ENCODE measurements around the gene R3HDM2.

R3HDM2 gene

GRCh38 chr12:57216014-57216911, 214.6 kb downstream of the R3HDM2 start, which contains the start of gene NXPH4:
NXPH4 (plus strand) TSS chr12:57216794; CDS start chr12:57216970, 176 bp downstream.
- peak; percentile 85 for DNase-seq (ENCODE audit: low spot score)

DNA sequence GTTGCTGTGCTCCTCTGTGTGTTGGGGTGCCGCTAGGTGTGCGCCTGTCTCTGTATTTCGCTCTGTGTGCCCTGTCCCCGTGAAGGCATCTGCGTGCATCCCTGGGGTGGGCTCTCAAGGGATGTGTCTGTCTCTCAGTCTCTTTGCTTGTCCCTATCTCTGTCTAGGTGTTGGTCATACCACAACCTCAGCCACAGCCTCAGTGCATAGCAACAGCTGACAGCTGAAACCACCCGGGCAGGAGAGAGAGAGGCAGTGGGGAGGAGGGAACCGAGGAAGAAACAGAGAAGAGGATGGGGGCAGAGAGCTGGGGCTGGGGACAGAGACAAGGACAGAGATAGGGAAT, 215.2 kb downstream of the R3HDM2 start:
- no peak for DNase-seq (ENCODE audit: low spot score)

GRCh38 chr12:57215065-57215464, 215.8 kb downstream of the R3HDM2 start:
- no peak for DNase-seq (ENCODE audit: low spot score)

- DNase-seq (ENCODE audit: low spot score): peak; percentile 82
These were observed 216.5 kb downstream of the R3HDM2 start for GRCh38 chr12:57214398-57214781.

DNA sequence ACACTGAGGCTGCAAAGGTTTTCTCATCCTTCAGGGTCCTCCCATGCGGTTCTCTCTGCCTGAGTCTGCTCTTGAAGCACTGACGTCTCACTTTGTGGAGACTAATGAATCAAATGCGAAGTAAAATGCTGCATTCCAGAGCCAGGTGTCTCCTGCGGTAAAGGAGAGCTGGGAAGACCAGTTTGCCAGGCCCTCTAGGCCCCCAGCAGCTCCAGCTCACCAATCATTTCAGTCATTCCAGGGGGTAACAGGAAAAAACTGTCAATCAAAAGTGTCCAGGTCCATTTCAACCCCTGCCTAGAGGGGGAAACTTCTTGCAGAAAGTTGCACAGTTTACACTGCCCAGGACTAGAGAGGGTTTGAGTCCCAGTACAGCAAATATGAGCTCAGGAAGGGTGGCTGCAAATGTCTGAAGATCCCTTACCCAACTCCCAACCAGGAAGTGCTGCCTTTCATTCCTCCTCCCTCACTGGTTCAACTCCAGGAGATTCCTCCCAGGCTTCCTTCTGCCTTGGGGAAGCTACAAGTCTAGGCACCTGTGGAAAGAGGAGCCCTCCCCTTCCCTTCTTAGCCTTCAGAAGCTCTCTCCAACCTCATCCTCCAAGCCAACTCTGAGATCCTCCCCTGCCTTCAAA, 217.0 kb downstream of the R3HDM2 start:
- no peak for DNase-seq (ENCODE audit: low spot score)

DNA sequence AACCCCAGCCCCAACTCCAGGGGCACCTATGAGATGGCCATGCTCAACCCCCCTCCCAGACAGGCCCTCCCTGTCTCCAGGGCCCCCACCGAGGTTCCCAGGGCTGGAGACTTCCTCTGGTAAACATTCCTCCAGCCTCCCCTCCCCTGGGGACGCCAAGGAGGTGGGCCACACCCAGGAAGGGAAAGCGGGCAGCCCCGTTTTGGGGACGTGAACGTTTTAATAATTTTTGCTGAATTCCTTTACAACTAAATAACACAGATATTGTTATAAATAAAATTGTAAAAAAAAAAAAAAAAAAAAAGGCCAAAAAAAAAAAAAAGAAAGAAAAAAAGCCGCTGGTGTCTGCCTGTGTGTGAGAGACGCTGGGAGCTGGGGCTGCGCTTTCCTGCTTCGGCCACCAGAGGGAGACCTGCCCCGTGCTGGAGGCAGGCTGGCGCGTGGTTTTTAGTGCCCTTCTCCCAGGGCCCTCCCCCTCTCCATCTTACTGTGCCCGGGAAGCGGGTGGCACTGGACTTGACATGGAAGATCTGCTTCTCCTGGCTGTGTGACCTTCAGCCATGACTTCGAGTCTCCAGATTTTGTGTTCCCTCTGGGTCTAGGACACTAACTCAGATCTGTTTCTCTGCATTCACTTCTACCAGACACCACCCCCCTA, 217.7 kb downstream of the R3HDM2 start:
- peak; percentile 92 for DNase-seq (ENCODE audit: low spot score)

DNA sequence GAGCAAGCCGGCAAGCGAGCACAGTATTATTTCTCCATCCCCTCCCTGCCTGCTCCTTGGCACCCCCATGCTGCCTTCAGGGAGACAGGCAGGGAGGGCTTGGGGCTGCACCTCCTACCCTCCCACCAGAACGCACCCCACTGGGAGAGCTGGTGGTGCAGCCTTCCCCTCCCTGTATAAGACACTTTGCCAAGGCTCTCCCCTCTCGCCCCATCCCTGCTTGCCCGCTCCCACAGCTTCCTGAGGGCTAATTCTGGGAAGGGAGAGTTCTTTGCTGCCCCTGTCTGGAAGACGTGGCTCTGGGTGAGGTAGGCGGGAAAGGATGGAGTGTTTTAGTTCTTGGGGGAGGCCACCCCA, 218.2 kb downstream of the R3HDM2 start:
- no peak for DNase-seq (ENCODE audit: low spot score)

- DNase-seq (ENCODE audit: low spot score): no peak
These were observed 218.8 kb downstream of the R3HDM2 start for GRCh38 chr12:57211791-57212700.

DNA sequence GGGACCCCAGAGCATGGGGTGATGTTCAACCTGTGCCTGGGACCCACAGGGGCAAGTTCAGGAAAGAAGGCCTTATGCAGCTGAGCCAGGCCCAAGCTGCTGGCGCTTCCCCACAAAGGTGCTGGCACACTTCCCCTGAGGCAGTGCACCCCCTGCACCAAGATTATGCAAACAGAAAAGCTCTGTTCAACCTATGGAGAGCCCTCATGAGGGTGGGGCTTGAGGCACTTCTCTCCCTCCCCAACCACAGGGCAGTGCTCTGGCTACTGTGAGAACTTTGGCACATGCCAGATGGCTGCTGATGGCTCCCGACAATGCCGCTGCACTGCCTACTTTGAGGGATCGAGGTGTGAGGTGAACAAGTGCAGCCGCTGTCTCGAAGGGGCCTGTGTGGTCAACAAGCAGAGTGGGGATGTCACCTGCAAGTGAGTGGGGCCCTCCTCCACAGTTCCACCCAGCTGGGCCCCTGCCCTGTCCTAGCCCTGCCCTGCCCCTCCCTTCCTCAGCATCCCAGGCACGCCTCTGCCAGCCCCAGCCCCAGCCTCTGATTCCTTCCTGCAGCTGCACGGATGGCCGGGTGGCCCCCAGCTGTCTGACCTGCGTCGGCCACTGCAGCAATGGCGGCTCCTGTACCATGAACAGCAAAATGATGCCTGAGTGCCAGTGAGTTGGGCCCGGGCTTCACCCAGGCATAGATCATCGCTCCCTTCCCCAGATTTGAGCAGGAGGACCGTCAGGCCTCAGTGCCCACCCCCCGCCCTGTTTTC, 219.7 kb downstream of the R3HDM2 start:
- DNase-seq (ENCODE audit: low spot score): no peak

GRCh38 chr12:57210461-57210860, 220.4 kb downstream of the R3HDM2 start:
- DNase-seq (ENCODE audit: low spot score): no peak

GRCh38 chr12:57209916-57210315, 220.9 kb downstream of the R3HDM2 start:
- DNase-seq (ENCODE audit: low spot score): no peak

DNA sequence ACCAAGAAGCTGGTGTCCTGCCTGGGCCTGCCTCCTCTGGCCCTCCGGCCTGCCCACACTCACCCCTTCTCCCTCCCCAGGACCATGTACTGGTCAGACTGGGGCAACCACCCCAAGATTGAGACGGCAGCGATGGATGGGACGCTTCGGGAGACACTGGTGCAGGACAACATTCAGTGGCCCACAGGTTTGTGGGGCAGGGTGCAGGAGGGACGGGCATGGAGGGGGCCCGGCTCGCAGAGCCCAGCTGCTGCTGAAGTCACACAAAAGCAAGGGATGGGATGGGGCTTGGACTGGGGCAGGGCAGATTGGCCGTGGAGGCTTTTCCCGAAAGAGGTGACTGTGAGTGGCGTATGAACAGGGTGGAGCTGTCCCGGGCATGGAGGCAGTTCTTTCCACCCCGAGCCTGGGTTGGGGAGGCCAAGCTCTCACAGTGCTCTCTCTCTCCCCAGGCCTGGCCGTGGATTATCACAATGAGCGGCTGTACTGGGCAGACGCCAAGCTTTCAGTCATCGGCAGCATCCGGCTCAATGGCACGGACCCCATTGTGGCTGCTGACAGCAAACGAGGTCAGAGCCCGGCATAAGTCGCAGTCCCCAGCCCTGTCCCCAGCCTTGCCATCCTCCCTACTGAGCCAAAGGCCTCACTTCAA, 222.1 kb downstream of the R3HDM2 start:
- DNase-seq (ENCODE audit: low spot score): no peak

DNA sequence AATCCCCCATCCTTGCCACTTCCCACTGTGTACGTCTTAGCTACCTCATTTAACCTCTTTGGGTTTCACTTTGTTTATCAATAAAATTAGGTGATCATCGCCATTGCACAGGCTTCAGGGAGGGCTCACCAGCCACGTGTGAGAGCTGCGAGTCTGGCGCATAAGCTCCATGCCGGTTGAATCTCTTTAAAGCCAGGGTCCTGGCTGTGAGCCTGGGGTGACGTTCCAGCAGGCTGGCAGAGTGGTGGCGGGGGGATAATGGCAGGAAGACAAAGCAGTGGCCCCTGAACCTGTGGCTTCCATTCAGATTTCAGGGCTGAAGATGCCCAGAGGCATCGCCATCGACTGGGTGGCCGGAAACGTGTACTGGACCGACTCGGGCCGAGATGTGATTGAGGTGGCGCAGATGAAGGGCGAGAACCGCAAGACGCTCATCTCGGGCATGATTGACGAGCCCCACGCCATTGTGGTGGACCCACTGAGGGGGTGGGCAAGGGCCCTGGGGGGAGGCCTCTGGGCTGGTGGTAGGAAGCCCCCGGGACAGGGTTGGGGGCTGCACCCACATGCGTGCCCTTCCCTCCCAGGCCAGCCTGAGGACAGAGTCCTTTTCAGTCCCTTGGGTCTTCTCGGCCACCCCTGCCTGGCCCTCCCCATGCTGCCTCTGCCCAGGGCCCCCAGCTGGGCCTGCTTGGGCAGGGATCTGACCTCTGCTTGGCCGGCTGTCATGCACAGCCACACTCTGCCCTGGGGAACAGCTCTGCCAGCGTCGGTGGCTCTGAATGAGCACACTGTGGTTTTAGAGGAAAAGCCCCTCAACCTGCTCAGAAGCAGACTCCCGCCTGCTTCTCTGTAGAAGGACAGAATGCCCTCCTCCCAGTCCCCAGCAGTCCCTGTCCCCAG, 222.9 kb downstream of the R3HDM2 start:
- no peak for DNase-seq (ENCODE audit: low spot score)

DNA sequence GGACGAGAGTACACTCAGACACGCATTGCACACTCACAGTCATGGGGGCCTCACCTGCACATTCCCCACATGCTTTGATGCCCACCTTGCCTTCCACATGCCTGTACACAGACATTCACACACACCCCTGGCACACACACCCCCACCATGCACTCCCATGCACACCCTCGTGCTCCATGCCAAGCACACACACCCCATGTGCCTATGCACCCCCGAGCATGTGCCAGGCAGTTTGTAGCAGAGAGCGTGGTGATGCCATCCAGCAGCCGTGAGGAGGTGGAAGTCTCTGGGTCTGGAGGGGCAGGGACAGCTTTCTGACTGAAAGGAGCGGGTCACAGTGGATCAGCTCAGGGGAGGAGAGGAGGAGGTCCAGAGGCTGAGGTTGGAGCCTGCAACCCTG, 224.9 kb downstream of the R3HDM2 start:
- DNase-seq (ENCODE audit: low spot score): no peak

DNA sequence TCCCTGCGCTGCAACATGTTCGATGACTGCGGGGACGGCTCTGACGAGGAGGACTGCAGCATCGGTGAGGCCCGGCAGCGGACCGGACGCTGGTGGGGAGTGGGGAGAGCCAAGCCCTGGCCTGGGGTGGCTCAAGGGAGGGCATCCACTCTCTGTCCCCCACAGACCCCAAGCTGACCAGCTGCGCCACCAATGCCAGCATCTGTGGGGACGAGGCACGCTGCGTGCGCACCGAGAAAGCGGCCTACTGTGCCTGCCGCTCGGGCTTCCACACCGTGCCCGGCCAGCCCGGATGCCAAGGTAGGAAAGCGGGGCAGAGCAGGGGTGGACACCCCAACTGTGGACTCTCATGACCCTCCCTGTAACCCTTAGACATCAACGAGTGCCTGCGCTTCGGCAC, 225.7 kb downstream of the R3HDM2 start:
- DNase-seq (ENCODE audit: low spot score): no peak

GRCh38 chr12:57204454-57204853, 226.4 kb downstream of the R3HDM2 start:
- DNase-seq (ENCODE audit: low spot score): no peak

- DNase-seq (ENCODE audit: low spot score): no peak
These were observed 227.1 kb downstream of the R3HDM2 start for GRCh38 chr12:57203791-57204190.
